Measurements from ENCODE around the gene MYH11.
"Not testable (repeated sequence)": the region's sequence is repeated elsewhere in the genome, so short reads cannot be mapped to it uniquely, and the experiment has no call there.

Gene MYH11

DNA sequence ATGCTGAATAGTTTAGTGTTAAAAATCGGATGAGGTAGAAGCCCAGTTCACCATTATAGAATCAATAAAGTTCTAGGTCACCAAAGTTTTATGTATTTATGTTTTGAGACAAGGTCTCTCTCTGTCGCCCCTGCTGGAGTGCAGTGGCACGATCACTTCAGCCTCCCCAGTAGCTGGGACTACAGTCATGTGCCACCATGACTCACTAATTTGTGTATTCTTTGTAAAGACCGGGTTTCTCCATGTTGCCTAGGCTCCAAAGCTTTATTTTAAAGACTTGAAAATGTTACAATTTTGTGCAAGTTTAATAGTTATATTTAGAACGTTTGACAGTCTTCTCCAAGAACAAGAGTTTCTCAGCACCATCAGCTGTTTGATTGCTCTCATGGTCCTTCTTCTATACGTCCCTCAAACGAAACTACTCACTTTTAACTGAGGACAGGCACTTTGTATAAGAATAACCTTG lies 174.7 kb downstream of the MYH11 start:
- DNase-seq (ENCODE audit: low read depth in 1 of 2, low spot score in 1 of 2): peak in 1 of 2 donors; percentile 23

DNA sequence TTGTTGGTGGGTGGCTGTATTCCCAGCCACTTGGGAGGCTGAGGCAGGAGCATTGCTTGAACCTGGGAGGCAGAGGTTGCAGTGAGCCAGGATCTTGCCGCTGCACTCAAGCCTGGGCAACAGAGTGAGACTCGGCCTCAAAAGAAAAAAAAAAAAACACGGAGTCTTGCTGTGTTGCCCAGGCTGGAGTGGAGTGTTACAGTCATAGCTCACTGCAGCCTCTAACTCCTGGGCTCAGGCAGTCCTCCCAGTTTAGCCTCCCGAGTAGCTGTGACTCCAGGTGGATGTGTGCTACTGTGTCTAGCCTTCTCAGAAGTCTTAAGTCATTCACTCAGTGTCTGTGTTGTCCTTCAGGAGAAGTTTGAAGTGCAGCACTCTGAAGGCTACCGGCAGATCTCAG lies 179.4 kb downstream of the MYH11 start:
- DNase-seq (ENCODE audit: low read depth in 1 of 2, low spot score in 1 of 2): no peak

DNA sequence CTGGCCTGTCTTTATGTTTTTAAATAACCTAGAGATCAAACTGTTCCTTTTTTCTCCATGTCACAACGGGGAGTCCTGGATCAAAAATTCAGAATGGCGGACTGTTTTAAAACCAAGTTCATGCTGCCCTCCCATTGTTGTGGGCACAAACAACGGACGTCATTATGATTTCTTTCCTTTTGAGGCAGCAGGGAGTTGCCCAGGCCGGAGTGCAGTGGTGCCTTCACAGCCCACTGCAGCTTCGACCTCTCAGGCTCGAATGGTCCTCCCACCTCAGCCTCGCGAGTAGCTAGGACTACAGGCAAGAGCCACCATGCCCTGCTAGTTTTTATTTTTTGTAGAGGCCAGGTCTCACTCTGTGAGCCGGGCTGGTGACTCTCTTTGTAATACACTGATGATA lies 180.3 kb downstream of the MYH11 start:
- no peak for DNase-seq (ENCODE audit: low read depth in 1 of 2, low spot score in 1 of 2)

DNA sequence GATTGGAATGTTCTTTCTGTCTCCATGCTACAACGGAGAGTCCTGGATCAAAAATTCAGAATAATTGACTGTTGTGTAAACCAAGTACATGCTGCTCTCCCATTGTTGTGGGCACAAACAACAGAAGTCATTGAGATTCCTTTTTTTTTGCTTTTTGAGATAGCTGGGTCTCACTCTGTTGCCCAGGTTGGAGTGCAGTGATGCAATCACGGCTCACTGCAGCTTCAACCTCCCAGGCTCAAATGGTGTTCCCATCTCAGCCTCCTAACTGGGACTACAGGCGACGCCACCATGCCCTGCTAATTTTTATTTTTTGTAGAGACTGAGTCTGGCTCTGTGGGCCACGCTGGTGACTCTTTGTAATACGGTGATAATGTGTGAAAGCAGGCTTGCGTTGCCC lies 182.3 kb downstream of the MYH11 start:
- DNase-seq (ENCODE audit: low read depth in 1 of 2, low spot score in 1 of 2): no peak

DNA sequence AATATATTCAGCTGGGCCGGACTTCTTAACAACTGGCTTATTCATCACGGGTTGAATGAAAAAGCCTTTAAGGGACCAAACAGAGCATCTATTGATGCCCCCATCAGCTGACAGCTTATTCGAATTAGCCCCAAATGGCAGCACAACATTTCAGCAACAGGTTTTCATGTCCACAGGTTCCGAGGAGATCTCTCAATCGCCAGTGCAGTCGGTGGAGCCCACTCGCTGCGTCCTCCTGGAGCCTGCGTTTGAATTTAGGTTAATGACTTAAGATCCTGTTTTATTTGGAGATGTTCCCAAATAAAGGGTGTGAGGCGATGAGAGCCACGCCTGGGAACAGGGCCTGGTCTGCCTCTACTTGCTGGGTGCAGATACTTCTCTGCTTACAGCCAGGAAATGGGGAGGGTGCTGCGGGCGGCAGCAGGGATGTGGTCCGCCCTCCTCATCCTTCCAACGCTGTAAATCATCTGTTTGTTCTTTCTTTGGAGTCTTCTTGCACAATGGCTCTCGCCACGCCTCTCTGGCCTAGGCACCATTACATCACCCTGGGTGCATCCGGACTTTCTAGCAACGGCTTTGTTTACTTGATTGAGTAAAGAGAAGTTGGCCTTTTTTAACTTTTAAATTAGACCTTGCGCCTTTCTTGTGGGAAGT lies 184.2 kb downstream of the MYH11 start:
- DNase-seq (ENCODE audit: low read depth in 1 of 2, low spot score in 1 of 2): peak; percentile 10 to 47

DNA sequence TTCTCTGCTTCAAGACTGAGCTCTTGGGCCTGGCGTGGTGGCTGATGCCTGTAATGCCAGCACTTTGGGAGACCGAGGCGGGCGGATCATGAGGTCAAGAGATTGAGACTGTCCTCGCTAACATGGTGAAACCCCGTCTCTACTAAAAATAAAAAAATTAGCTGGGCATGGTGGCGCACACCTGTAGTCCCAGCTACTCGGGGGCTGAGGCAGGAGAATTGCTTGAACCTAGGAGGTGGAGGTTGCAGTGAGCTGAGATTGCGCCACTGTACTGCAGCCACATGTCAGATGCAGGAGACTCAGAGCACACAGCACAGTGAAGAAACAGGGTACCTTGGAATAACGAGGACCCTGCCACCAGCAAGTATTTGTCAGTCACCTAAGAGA lies 184.7 kb downstream of the MYH11 start:
- not testable (repeated sequence) for DNase-seq (ENCODE audit: low read depth in 1 of 2, low spot score in 1 of 2)

DNA sequence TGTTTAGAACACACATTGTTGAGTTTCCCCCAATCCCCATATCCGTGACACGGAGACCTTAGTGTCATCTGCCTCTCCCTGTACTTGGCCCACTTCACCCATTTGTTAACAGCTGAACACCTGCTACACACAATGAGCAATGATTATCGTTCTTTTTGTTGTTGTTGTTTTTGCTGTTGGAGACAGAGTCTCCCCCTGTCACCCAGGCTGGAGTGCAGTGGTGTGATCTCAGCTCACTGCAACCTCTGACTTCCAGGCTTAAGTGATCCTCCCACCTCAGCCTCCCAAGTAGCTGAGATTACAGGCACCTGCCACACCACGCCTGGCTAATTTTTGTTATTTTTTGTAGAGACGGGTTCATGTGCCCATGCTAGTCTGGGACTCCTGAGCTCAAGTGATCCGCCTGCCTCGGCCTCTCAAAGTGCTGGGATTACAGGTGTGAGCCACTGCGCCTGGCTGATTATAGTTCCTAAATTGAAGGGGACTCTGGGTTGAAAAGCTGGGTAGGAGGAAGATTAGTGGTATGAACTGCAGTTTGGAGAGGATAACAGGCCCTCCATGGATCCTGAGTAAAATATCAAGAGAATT lies 185.2 kb downstream of the MYH11 start:
- DNase-seq (ENCODE audit: low read depth in 1 of 2, low spot score in 1 of 2): no peak

DNA sequence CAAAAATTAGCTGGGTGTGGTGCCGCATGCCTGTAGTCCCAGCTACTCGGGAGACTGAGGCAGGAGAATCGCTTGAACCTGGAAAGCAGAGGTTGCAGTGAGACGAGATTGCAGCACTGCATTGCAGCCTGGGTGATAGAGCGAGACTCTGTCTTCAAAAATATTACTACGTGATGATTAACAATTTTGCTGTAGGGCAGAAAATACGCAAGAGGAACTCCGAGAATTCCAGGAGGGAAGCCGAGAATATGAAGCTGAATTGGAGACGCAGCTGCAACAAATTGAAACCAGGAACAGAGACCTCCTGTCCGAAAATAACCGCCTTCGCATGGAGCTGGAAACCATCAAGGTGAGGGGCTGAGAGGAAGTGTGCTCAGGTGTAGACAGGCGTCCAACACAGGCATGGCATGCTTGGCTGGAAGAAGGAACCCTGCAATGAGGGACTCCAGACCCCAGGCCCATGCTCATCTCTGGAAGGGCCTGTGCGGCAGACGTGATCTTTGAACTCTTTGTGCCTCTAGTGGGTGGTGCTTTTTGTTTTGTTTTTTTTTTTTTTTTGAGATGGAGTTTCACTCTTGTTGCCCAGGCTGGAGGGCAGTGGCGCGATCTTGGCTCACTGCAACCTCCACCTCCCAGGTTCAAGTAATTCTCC lies 189.6 kb downstream of the MYH11 start:
- DNase-seq (ENCODE audit: low read depth in 1 of 2, low spot score in 1 of 2): no peak

DNA sequence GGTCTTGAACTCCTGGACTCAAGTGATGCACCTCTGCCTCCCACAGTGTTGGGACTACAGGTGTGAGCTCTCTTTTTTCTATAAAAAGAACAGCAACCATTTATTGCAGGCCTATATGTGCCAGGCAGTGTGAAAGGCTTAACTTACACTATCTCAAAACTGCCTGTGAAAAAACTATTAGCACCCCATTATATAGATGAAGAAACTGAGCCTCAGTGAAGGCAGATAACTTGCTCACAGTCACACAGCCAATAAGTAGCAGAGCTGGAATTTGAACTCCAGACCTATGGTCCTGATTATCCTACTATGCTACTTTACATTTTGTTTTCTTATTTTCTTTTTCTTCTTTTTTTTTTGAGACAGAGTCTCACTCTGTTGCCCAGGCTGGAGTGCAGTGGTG lies 191.7 kb downstream of the MYH11 start:
- no peak for DNase-seq (ENCODE audit: low read depth in 1 of 2, low spot score in 1 of 2)

DNA sequence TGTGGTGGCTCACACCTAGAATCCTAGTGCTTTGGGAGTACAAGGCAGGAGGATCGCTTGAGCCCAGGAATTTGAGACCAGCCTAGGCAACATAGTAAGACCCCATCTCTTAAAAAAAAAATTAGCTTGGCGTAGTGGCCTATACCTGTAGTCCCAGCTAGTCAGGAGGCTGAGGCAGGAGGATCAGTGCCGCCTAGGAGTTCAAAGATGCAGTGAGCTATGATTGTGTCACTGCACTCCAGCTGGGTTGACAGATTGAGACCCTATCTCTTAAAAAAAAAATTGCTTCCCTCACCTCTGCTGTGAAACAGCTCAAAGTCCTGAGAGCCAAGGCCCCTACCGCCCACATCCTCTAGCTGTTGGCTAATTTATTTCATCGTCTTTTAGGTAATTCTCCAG lies 196.6 kb downstream of the MYH11 start:
- DNase-seq (ENCODE audit: low read depth in 1 of 2, low spot score in 1 of 2): no peak

DNA sequence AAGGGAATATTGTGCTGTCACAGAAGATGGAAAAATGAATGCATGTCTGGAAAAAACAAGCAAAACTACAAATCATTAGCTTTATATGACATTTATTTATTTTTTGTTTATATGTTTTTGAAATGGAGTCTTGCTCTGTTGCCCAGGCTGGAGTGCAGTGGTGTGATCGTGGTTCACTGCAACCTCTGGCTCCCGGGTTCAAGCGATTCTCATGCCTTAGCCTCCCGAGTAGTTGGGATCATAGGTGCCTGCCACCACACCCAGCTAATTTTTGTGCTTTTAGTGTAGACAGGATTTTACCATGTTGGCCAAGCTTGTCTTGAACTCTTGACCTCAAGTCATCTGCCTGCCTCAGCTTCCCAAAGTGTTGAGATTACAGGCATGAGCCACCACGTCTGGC lies 198.3 kb downstream of the MYH11 start:
- DNase-seq (ENCODE audit: low read depth in 1 of 2, low spot score in 1 of 2): no peak

DNA sequence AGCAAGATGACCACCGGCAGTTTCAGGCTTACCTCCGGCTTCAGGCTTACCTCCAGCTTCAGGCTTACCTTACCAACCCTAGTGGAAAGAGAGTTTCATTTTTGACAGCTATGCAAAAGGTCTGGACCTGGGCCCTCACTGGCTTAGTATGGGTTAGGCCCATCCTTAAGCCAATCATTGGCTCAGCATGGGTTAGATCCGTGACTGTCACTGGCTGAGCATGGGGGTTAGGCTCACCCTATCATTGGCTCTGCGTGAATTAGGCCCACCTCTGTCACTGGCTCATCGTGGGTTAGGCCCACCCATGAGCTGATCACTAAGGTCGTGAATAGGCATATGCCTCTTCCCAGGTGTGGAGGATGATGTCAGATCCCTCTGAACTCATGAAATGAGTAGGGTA lies 198.7 kb downstream of the MYH11 start:
- DNase-seq (ENCODE audit: low read depth in 1 of 2, low spot score in 1 of 2): no peak

DNA sequence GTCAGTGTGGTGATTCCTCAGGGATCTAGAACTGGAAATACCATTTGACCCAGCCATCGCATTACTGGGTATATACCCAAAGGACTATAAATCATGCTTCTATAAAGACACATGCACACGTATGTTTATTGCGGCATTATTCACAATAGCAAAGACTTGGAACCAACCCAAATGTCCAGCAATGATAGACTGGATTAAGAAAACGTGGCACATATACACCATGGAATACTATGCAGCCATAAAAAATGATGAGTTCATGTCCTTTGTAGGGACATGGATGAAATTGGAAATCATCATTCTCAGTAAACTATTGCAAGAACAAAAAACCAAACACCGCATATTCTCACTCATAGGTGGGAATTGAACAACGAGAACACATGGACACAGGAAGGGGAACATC lies 201.3 kb downstream of the MYH11 start:
- not testable (repeated sequence) for DNase-seq (ENCODE audit: low read depth in 1 of 2, low spot score in 1 of 2)

DNA sequence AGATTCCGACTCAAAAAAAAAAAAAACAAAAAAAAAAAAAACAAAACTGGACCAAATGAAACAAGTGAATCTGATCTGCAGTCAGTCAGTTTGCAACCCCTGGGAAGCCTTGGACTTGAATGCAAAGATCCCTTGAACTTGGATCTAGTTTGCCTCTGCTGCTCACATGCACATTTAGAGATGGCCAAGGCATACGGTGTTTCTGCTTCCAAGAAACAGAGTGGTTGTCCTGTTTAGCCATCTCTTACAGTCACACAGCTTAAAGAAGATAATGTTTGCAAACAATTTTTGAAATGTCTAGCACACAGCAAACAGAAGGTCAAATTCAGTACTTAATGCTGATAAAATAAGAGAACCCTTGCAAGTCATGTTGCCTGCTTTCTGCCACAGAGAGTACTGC lies 202.2 kb downstream of the MYH11 start:
- DNase-seq (ENCODE audit: low read depth in 1 of 2, low spot score in 1 of 2): no peak

DNA sequence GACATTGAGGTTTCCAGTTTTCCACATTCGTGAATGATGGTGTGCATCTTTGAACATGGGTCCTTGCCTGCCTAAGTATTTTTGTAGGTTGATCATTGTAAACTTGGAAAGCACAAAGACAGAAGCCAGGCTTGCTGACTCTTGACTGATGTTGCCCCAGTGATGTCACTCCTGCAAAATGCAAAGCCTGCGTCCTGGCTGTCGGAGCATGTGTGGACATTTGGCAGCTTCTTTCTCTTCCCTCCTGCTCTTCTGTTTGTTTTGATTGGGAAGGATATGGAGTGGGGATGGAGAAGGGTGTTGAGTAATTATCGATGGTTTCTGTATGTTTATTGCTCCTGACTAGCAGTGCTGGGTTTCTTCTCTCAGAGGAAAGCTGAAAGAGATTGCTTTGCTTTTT lies 203.6 kb downstream of the MYH11 start:
- no peak for DNase-seq (ENCODE audit: low read depth in 1 of 2, low spot score in 1 of 2)
